ENCODE measurements around the gene KEAP1. TPM values are rescaled to one million over a fixed set of nuclear protein-coding genes. Genes with fewer than 3 reads are reported as not detected.

Gene KEAP1
- total RNA-seq, 1 experiment from 2014 or later = 73.0 TPM

DNA sequence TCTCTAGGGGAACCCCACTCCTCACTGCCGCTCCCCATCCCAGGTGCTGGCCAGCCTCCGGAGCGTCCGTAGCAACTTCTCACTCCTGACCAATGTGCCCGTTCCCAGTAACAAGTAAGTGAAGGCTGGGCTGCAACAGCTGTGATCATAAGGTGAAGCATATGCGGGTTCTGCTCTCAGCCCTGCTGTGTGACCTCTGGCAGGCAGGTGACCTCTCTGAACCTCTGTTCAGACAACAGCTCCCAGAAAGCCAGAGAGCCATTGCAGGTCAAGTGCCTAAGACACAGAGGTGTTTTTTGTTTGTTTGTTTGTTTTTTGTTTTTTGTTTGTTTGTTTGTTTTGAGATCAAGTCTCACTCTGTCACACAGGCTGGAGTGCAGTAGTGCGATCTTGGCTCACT, 54.1 kb downstream of the KEAP1 start:
- TF ChIP-seq, protein P1, sequence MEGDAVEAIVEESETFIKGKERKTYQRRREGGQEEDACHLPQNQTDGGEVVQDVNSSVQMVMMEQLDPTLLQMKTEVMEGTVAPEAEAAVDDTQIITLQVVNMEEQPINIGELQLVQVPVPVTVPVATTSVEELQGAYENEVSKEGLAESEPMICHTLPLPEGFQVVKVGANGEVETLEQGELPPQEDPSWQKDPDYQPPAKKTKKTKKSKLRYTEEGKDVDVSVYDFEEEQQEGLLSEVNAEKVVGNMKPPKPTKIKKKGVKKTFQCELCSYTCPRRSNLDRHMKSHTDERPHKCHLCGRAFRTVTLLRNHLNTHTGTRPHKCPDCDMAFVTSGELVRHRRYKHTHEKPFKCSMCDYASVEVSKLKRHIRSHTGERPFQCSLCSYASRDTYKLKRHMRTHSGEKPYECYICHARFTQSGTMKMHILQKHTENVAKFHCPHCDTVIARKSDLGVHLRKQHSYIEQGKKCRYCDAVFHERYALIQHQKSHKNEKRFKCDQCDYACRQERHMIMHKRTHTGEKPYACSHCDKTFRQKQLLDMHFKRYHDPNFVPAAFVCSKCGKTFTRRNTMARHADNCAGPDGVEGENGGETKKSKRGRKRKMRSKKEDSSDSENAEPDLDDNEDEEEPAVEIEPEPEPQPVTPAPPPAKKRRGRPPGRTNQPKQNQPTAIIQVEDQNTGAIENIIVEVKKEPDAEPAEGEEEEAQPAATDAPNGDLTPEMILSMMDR (IDR thresholded peaks at IDR 0.05; ENCODE audit: insufficient read depth in 1 of 2, low read depth in 1 of 2, low read length in 1 of 2, severe bottlenecking in 1 of 2, unreplicated experiment in 1 of 2) = no peak
- ChIA-PET POLR2A (no interaction called here), CTCF (interaction anchor here (0.5 kb wide), 1 partner anchor 608 kb away, joined by 3 read pairs; no protein-coding TSS in a partner anchor)
- Mint-ChIP-seq H3K27ac (ENCODE audit: unreplicated experiment) (no peak overlapping the region), H3K36me3 (ENCODE audit: insufficient read depth, unreplicated experiment) (no peaks in the 10 kb centered on the region), H3K27me3 (ENCODE audit: insufficient read depth, unreplicated experiment) (no peaks in the 10 kb centered on the region), H3K4me1 (ENCODE audit: low read depth, unreplicated experiment) (peaks cover 8% of the 10 kb centered on the region), H3K9me3 (ENCODE audit: unreplicated experiment) (no peaks in the 10 kb centered on the region), H3K4me3 (ENCODE audit: unreplicated experiment) (no peak overlapping the region)
- H3K4me1 ChIP-seq = no peaks in the 10 kb centered on the region
- BruUV-seq (replicated peaks) = no TSS peak
- intact Hi-C loops (cut with micrococcal nuclease; ENCODE audit: unreplicated experiment) = no loop called here
- DNase-seq = no peak
- no peaks in the 10 kb centered on the region for H3K36me3 ChIP-seq (ENCODE audit: control insufficient read depth, insufficient read depth, low read length)
- no peaks in the 10 kb centered on the region for H3K9me3 ChIP-seq
- no peak overlapping the region for H3K4me3 ChIP-seq (ENCODE audit: low read depth, low read length)
- no peaks in the 10 kb centered on the region for H3K27me3 ChIP-seq (replicated peaks; ENCODE audit: control insufficient read depth, insufficient read depth, low read length)

DNA sequence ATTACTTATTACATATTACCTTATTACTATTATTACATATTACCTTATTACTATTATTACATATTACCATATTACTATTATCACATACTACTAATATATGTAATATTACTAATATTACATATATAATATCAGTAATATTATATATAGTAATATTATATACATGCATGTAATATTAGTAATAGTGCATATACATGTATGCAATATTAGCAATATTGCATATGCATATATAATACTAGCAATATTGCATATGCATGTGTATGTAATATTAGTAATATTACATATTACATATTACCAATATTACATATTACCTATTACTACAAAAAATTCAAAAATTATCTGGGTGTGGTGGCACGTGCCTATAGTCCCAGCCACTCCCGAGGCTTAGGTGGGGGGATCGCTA, 60.5 kb downstream of the KEAP1 start:
- H3K4me1 Mint-ChIP-seq (ENCODE audit: low read depth, unreplicated experiment) = no peaks in the 10 kb centered on the region
- H3K36me3 ChIP-seq (ENCODE audit: control insufficient read depth, insufficient read depth, low read length) = no peaks in the 10 kb centered on the region
- H3K9me3 ChIP-seq = no peaks in the 10 kb centered on the region
- no peaks in the 10 kb centered on the region for H3K27me3 ChIP-seq (replicated peaks; ENCODE audit: control insufficient read depth, insufficient read depth, low read length)
- H3K27me3 Mint-ChIP-seq (ENCODE audit: insufficient read depth, unreplicated experiment) = no peaks in the 10 kb centered on the region
- H3K36me3 Mint-ChIP-seq (ENCODE audit: insufficient read depth, unreplicated experiment) = no peaks in the 10 kb centered on the region
- H3K4me3 Mint-ChIP-seq (ENCODE audit: unreplicated experiment) = no peak overlapping the region
- ChIA-PET POLR2A (no interaction called here), CTCF (no interaction called here)
- TF ChIP-seq, protein P1 (IDR thresholded peaks at IDR 0.05; ENCODE audit: insufficient read depth in 1 of 2, low read depth in 1 of 2, low read length in 1 of 2, severe bottlenecking in 1 of 2, unreplicated experiment in 1 of 2) = no peak
- no peak overlapping the region for H3K27ac Mint-ChIP-seq (ENCODE audit: unreplicated experiment)
- BruUV-seq (replicated peaks) = no TSS peak
- H3K4me3 ChIP-seq (ENCODE audit: low read depth, low read length) = no peak overlapping the region
- H3K4me1 ChIP-seq = no peaks in the 10 kb centered on the region
- intact Hi-C loops (cut with micrococcal nuclease; ENCODE audit: unreplicated experiment) = no loop called here
- H3K9me3 Mint-ChIP-seq (ENCODE audit: unreplicated experiment) = no peaks in the 10 kb centered on the region
- no peak for DNase-seq

- Mint-ChIP-seq H3K4me3 (ENCODE audit: unreplicated experiment) (no peak overlapping the region), H3K27ac (ENCODE audit: unreplicated experiment) (no peak overlapping the region), H3K27me3 (ENCODE audit: insufficient read depth, unreplicated experiment) (no peaks in the 10 kb centered on the region), H3K9me3 (ENCODE audit: unreplicated experiment) (no peaks in the 10 kb centered on the region), H3K4me1 (ENCODE audit: low read depth, unreplicated experiment) (no peaks in the 10 kb centered on the region), H3K36me3 (ENCODE audit: insufficient read depth, unreplicated experiment) (no peaks in the 10 kb centered on the region)
- no peak overlapping the region for H3K4me3 ChIP-seq (ENCODE audit: low read depth, low read length)
- POLR2A ChIA-PET = no interaction called here
- TF ChIP-seq, protein P1 (IDR thresholded peaks at IDR 0.05; ENCODE audit: insufficient read depth in 1 of 2, low read depth in 1 of 2, low read length in 1 of 2, severe bottlenecking in 1 of 2, unreplicated experiment in 1 of 2) = no peak
- no peak for DNase-seq
- H3K36me3 ChIP-seq (ENCODE audit: control insufficient read depth, insufficient read depth, low read length) = no peaks in the 10 kb centered on the region
- H3K4me1 ChIP-seq = no peaks in the 10 kb centered on the region
- intact Hi-C loops (cut with micrococcal nuclease; ENCODE audit: unreplicated experiment) = no loop called here
- CTCF ChIA-PET = no interaction called here
- no peaks in the 10 kb centered on the region for H3K9me3 ChIP-seq
- no peaks in the 10 kb centered on the region for H3K27me3 ChIP-seq (replicated peaks; ENCODE audit: control insufficient read depth, insufficient read depth, low read length)
- BruUV-seq (replicated peaks) = no TSS peak
Observed at GRCh38 chr19:10439588-10439987, 63.6 kb downstream of the KEAP1 start.

Small RNAs within 50 kb of the gene (microRNA-seq; reads per million reads assigned to microRNA genes)
- not detected for gene MIR1238

Other genes starting within 250 kb of the KEAP1 start
- 15.7 and 17.9 TPM in 2 replicates for gene ICAM1, start 232.2 kb downstream of the KEAP1 start, total RNA-seq (2022)
- 9.0 and 9.4 TPM in 2 replicates for gene ICAM4, start 216.4 kb downstream of the KEAP1 start, total RNA-seq (2022)
- gene ICAM5, start 213.4 kb downstream of the KEAP1 start, total RNA-seq (2022) = 2.5 and 3.2 TPM in 2 replicates
- 2.5 and 3.8 TPM in 2 replicates for gene ZGLP1, start 193.5 kb downstream of the KEAP1 start, total RNA-seq (2022)
- gene FDX2, start 187.3 kb downstream of the KEAP1 start, total RNA-seq (2022) = 28.7 and 30.3 TPM in 2 replicates
- 53.9 and 55.1 TPM in 2 replicates for gene RAVER1, start 169.8 kb downstream of the KEAP1 start, total RNA-seq (2022)
- gene ICAM3, start 163.7 kb downstream of the KEAP1 start, total RNA-seq (2022) = 6.9 and 9.8 TPM in 2 replicates
- gene TYK2, start 122.8 kb downstream of the KEAP1 start, total RNA-seq (2022) = 124 and 134 TPM in 2 replicates
- 154 and 164 TPM in 2 replicates for gene CDC37, start 99.8 kb downstream of the KEAP1 start, total RNA-seq (2022)
- gene PDE4A, start 82.8 kb downstream of the KEAP1 start, total RNA-seq (2022) = 3.6 and 3.7 TPM in 2 replicates
- gene S1PR5, start 14.1 kb upstream of the KEAP1 start, total RNA-seq (2022) = 0.57 and 0.67 TPM in 2 replicates
- 34.3 and 34.6 TPM in 2 replicates for gene ATG4D, start 40.5 kb upstream of the KEAP1 start, total RNA-seq (2022)
- gene KRI1, start 62.7 kb upstream of the KEAP1 start, total RNA-seq (2022) = 27.0 and 27.5 TPM in 2 replicates
- gene CDKN2D, start 65.6 kb upstream of the KEAP1 start, total RNA-seq (2022) = 5.0 and 5.8 TPM in 2 replicates
- gene AP1M2, start 84.0 kb upstream of the KEAP1 start, total RNA-seq (2022) = 191 and 196 TPM in 2 replicates
- 119 and 120 TPM in 2 replicates for gene SLC44A2, start 122.2 kb upstream of the KEAP1 start, total RNA-seq (2022)
- 399 and 401 TPM in 2 replicates for gene ILF3, start 151.0 kb upstream of the KEAP1 start, total RNA-seq (2022)
- gene QTRT1, start 198.1 kb upstream of the KEAP1 start, total RNA-seq (2022) = 32.2 and 43.4 TPM in 2 replicates
- gene DNM2, start 214.7 kb upstream of the KEAP1 start, total RNA-seq (2022) = 137 and 138 TPM in 2 replicates

Measured in Caco-2 (cell line).